ENCODE data around the gene NEU3. TPM values are rescaled to one million over a fixed set of nuclear protein-coding genes. Genes with fewer than 3 reads are reported as not detected.
"Not testable (repeated sequence)": the region's sequence is repeated elsewhere in the genome, so short reads cannot be mapped to it uniquely, and the experiment has no call there.

NEU3 gene
- total RNA-seq, 1 donor from 2014 or later, result 9.3 TPM

DNA sequence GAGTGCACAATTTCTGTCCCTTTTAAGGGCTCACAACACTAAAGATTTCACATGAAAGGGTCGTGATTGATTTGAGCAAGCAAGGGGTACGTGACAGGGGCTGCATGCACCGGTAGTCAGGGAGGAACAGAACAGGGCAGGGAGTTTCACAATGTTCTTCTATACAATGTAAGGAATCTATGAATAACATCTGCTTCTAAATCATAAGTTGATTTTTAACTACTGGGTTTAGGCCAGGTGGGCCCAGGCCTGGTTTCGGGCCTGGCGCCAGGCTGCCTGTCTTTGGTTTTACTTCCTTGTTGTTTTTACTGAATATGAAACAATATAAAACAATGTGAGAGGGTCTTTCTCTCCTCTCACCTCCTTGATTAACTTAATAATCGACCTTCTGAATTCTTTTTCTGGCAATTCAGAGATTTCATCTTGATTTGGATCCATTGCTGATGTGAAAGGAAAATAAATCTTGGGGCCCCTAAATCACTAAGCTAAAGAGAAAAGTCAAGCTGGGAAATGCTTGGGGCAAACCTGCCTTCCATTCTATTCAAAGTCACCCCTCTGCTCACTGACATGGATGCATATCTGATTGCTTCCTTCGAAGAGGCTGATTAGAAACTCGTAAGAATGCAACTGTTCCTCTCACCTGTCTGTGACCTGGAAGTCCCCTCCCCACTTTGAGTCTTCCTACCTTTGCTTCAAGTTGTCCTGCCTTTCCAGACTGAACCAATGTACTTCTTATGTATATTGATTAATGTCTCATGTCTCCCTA is 61.0 kb downstream of the NEU3 start:
- intact Hi-C loops (cut with DNase I); DNase-seq (ENCODE audit: low spot score): not testable (repeated sequence)

DNA sequence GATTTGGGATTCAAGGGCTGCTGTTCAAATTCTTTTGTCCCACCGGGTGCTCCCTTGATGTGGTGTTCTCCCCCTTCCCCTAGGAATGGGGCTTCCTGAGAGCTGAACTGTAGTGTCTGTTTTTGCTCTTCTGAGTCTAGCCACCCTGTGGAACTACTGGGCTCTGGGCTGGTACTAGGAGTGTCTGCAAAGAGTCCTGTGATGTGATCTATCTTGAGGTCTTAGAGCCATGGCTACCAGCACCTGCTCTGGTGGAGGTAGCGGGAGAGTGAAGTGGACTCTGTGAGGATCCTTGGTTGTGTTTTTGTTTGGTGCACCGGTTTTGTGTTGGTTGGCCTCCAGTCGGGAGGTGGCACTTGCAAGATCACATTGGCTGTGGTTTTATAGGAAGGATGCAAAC is 61.8 kb downstream of the NEU3 start:
- intact Hi-C loops (cut with DNase I), result no loop called here
- DNase-seq (ENCODE audit: low spot score), result no peak

DNA sequence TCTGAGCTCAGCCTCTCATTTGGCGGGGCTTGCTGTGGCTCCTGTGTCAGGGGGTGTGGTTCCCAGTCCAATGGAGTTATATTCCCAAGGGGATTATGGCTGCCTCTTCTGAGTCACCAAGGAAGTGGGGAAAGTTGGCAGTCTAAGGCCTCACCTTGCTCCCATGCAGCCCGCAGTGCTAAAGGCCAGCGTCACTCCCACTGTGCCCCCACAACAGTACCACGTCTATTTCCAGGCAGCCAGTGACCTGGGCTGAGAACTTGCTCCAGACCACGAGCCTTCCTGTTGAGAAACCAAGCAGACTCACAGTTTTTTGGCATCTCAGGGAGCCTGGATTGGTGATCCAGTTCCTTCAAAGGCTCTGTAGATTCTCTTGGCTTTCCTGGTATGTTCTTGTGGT is 62.3 kb downstream of the NEU3 start:
- intact Hi-C loops (cut with DNase I), result no loop called here
- DNase-seq (ENCODE audit: low spot score), result no peak

DNA sequence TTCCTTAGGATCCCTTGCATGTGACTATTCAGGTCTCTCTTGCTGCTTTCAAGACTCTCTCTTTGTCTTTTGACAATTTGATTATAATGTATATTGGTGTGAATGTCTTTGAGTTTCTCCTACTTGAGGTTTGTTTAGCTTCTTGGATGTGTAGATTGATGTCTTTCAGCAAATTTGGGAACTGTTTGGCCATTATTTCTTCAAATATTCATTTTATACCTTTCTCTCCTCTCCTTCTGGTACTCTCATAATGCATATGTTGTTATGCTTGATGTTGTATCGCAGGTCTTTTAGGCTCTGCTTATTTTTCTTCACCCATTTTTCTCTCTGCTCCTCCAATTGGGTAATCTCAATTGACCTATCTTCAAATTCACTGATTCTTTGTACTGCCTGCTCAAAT is 63.7 kb downstream of the NEU3 start:
- intact Hi-C loops (cut with DNase I), result no loop called here
- DNase-seq (ENCODE audit: low spot score), result no peak

DNA sequence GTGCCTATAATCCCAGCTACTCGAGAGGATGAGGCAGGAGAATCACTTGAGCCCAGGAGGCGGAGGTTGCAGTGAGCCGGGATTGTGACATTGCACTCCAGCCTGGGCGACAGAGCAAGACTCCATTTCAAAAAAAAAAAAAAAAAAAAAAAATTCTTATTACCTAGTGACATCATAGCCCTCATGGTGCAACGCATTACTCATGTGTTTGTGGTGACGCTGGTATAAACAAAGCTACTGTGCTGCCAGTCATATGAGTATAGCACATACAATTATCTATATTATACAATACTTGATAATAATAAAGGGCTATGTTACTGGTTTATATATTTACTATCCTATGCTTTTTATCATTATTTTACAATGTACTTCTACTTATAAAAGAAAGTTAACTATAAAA is 66.8 kb downstream of the NEU3 start:
- intact Hi-C loops (cut with DNase I), result no loop called here
- DNase-seq (ENCODE audit: low spot score), result no peak

DNA sequence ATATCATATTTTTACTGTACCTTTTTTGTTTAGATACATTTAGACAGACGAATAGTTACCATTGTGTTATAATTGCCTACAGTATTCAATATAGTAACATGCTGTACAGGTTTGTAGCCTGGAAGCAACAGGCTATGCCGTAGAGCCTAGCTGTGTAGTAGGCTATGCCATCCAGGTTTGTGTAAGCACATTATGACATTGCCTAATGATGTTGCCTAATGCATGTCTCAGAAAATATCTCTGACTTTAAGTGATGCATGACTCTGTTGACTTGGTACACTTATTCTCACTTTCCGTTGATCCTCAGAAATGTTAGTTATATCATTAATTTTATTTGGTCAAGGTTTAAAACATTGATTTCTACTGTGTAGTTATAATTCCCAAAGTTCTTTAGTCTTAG is 68.1 kb downstream of the NEU3 start:
- intact Hi-C loops (cut with DNase I), result no loop called here
- DNase-seq (ENCODE audit: low spot score), result no peak

DNA sequence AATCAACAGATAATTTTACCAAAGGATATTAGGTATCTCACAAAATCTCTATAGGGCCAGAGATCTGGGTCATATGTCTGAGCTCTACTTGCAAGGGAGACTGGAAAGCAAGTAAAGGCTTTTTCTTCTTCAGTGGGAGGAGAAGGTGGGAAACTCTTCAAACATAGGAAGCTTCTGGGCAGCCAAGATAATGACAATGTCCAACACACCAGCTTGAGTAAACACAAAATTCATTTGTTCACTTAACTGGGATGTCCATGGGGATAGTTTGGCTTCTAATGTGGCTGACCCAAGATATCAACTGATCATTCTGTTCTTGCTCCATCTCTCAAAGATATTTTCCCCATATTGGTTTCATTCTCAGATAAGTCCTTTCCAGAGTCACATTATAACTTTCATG is 70.6 kb downstream of the NEU3 start:
- DNase-seq (ENCODE audit: low spot score), result no peak
- intact Hi-C loops (cut with DNase I), result no loop called here

DNA sequence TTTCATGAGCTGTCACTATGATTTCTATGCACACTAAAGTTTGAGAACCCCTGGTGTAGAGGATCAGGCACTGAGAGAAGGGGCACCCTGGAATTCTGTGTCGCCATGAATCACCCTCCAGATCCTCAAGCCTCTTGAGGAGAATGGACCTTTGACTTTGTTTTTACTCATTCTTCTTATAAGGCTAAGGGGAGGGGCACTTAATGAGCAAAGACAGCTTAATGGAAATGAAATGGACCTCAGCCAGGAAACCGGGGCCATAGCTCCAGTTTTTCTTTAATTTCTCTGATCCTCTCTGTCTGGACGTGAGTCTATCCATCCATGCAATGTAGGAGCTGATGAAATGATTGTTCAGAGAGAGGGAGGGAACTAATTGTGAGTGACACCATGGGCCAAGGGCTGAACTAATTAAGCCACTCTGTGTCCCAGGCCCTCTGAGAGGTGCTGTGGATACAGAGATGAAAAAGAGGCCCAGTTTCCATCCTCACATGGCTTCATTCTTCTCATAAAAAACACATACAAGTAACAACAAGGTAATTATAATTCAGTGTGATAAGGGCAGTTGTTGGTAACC is 75.1 kb downstream of the NEU3 start:
- DNase-seq (ENCODE audit: low spot score), result no peak
- intact Hi-C loops (cut with DNase I), result no loop called here

DNA sequence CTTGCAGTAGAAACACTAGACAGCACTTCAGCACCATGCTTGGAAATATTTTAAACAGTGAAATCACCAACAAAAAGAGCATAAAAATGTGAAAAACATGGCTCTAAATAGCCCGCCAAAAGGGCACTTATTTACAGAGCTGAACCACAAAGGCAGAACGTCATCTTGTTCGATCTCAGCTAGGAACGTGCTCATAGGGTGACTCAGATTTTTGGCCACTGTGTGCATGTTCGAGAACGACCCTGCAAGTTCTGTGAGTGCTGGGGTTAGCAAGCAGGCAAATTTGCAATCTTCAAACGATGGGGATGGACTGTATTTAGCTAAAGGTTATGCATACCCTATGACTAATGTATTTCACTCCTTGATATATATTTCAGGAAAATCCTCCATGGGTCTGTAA is 77.3 kb downstream of the NEU3 start:
- intact Hi-C loops (cut with DNase I), result no loop called here
- no peak for DNase-seq (ENCODE audit: low spot score)

Other genes starting within 250 kb of the NEU3 start
- gene RNF169, start 240.1 kb upstream of the NEU3 start, total RNA-seq, result 11.1 TPM
- gene XRRA1, start 39.8 kb upstream of the NEU3 start, total RNA-seq, result 5.2 TPM
- gene SPCS2, start 39.7 kb upstream of the NEU3 start, total RNA-seq, result 86.9 TPM
- gene OR2AT4, start 107.9 kb downstream of the NEU3 start, total RNA-seq, result not detected
- 14.3 TPM for gene SLCO2B1, start 162.2 kb downstream of the NEU3 start, total RNA-seq

Measured in cardiac septum (tissue), 1 donor.